Skeletal muscle tissue (tissue), 4 donors: ENCODE results near the gene EFL1. TPM values are rescaled to one million over a fixed set of nuclear protein-coding genes. Genes with fewer than 3 reads are reported as not detected.
"Not testable (repeated sequence)": the region's sequence is repeated elsewhere in the genome, so short reads cannot be mapped to it uniquely, and the experiment has no call there.

Source experiments
- H3K27ac ChIP-seq: one replicate; pipeline ENCODE4 v1.7.0; 2013; ENCODE audit warnings: mild to moderate bottlenecking, low read depth, low read length, inconsistent platforms
- H3K27me3 ChIP-seq, 3 donors: one replicate each; pipeline ENCODE4 v1.7.0; 2013; ENCODE audit warnings: low read length in 3 of 3; ENCODE audit not compliant: control insufficient read depth in 3 of 3, insufficient read depth in 3 of 3
- H3K36me3 ChIP-seq, 3 donors: one replicate each; pipeline ENCODE4 v1.7.0; 2013; ENCODE audit warnings: low read length in 3 of 3; ENCODE audit not compliant: control insufficient read depth in 3 of 3, insufficient read depth in 3 of 3
- H3K4me1 ChIP-seq, 3 donors: one replicate each; pipeline ENCODE4 v1.7.0; 2013; ENCODE audit warnings: low read length in 3 of 3, mild to moderate bottlenecking in 3 of 3; ENCODE audit not compliant: control insufficient read depth in 3 of 3, insufficient read depth in 3 of 3
- H3K4me3 ChIP-seq, 3 donors: one replicate each; pipeline ENCODE4 v1.7.0; 2013; ENCODE audit warnings: low read length in 3 of 3
- H3K9ac ChIP-seq, 3 donors: one replicate each; pipeline ENCODE4 v1.7.0; 2013; ENCODE audit warnings: low read length in 3 of 3, mild to moderate bottlenecking in 3 of 3, moderate library complexity in 2 of 3, low read depth in 1 of 3
- H3K9me3 ChIP-seq, 3 donors: one replicate each; pipeline ENCODE4 v1.7.0; 2013; ENCODE audit warnings: low read length in 3 of 3; ENCODE audit not compliant: control insufficient read depth in 3 of 3
- total RNA-seq: library from RNA; depleted of rRNA; stranded (reverse); fragments of >200 nt; gene quantifications from one replicate; pipeline ENCODE4 v1.2.3, GENCODE V29; 2014
- donor health status: Osteomylitis.

The EFL1 gene
- total RNA-seq, 1 donor from 2014 or later, result 20.9 TPM

GRCh38 chr15:82245956-82246355 lies 16.6 kb downstream of the EFL1 start:
- H3K36me3 ChIP-seq, H3K9ac ChIP-seq, H3K9me3 ChIP-seq, H3K27me3 ChIP-seq, H3K27ac ChIP-seq, H3K4me3 ChIP-seq, H3K4me1 ChIP-seq: not testable (repeated sequence)

- H3K4me1 ChIP-seq, H3K27ac ChIP-seq, H3K27me3 ChIP-seq, H3K9me3 ChIP-seq, H3K4me3 ChIP-seq, H3K9ac ChIP-seq: not testable (repeated sequence)
- H3K36me3 ChIP-seq, result peaks cover 9 to 21% (median 17%) of the 10 kb centered on the region in 3 donors
Measured at GRCh38 chr15:82243644-82244043, 18.9 kb downstream of the EFL1 start.

GRCh38 chr15:82241836-82242499 lies 20.6 kb downstream of the EFL1 start:
- H3K27ac ChIP-seq, H3K9me3 ChIP-seq, H3K9ac ChIP-seq, H3K4me3 ChIP-seq, H3K27me3 ChIP-seq, H3K4me1 ChIP-seq: not testable (repeated sequence)
- H3K36me3 ChIP-seq, result peaks cover 9 to 26% (median 17%) of the 10 kb centered on the region in 3 donors

- H3K4me1 ChIP-seq, result no peaks in the 10 kb centered on the region
- H3K9ac ChIP-seq, result no peak overlapping the region
- no peak overlapping the region for H3K27ac ChIP-seq
- H3K36me3 ChIP-seq, result peaks cover 9 to 22% (median 10%) of the 10 kb centered on the region in 3 donors
- no peaks in the 10 kb centered on the region for H3K9me3 ChIP-seq
- H3K4me3 ChIP-seq, result no peak overlapping the region
- no peaks in the 10 kb centered on the region for H3K27me3 ChIP-seq
Measured at GRCh38 chr15:82239685-82240391, 22.7 kb downstream of the EFL1 start.

- not testable (repeated sequence) for H3K4me1 ChIP-seq, H3K27me3 ChIP-seq, H3K9me3 ChIP-seq, H3K9ac ChIP-seq, H3K27ac ChIP-seq, H3K4me3 ChIP-seq
- H3K36me3 ChIP-seq, result peaks cover 9 to 22% (median 10%) of the 10 kb centered on the region in 3 donors
Measured at GRCh38 chr15:82237944-82238534, 24.5 kb downstream of the EFL1 start.

GRCh38 chr15:82231842-82232241 lies 30.7 kb downstream of the EFL1 start:
- peaks cover 0 to 16% (median 10%) of the 10 kb centered on the region in 3 donors for H3K36me3 ChIP-seq

GRCh38 chr15:82231233-82231632 lies 31.3 kb downstream of the EFL1 start:
- no peak overlapping the region for H3K9ac ChIP-seq
- no peaks in the 10 kb centered on the region for H3K4me1 ChIP-seq
- H3K27ac ChIP-seq, result no peak overlapping the region
- H3K9me3 ChIP-seq, result no peaks in the 10 kb centered on the region
- H3K27me3 ChIP-seq, result no peaks in the 10 kb centered on the region
- no peak overlapping the region for H3K4me3 ChIP-seq
- peaks cover 0 to 16% (median 13%) of the 10 kb centered on the region in 3 donors for H3K36me3 ChIP-seq

More at GRCh38 chr15:82231842-82232241, 30.7 kb downstream of the EFL1 start:
- no peak overlapping the region for H3K27ac ChIP-seq
- no peaks in the 10 kb centered on the region for H3K9me3 ChIP-seq
- no peak overlapping the region for H3K4me3 ChIP-seq
- no peaks in the 10 kb centered on the region for H3K27me3 ChIP-seq
- no peak overlapping the region for H3K9ac ChIP-seq
- no peaks in the 10 kb centered on the region for H3K4me1 ChIP-seq

GRCh38 chr15:82228750-82229149 lies 33.8 kb downstream of the EFL1 start:
- H3K9ac ChIP-seq, result no peak overlapping the region
- no peak overlapping the region for H3K4me3 ChIP-seq
- no peaks in the 10 kb centered on the region for H3K27me3 ChIP-seq
- no peaks in the 10 kb centered on the region for H3K9me3 ChIP-seq
- no peaks in the 10 kb centered on the region for H3K4me1 ChIP-seq
- peaks cover 0 to 17% (median 16%) of the 10 kb centered on the region in 3 donors for H3K36me3 ChIP-seq
- H3K27ac ChIP-seq, result no peak overlapping the region

GRCh38 chr15:82221535-82221934 lies 41.0 kb downstream of the EFL1 start:
- not testable (repeated sequence) for H3K4me3 ChIP-seq, H3K4me1 ChIP-seq, H3K27ac ChIP-seq, H3K9me3 ChIP-seq, H3K27me3 ChIP-seq, H3K9ac ChIP-seq
- H3K36me3 ChIP-seq, result peaks cover 6 to 15% (median 6%) of the 10 kb centered on the region in 3 donors

GRCh38 chr15:82216092-82216491 lies 46.4 kb downstream of the EFL1 start:
- not testable (repeated sequence) for H3K9ac ChIP-seq, H3K4me3 ChIP-seq, H3K27me3 ChIP-seq, H3K27ac ChIP-seq, H3K9me3 ChIP-seq, H3K4me1 ChIP-seq
- peaks cover 6 to 11% (median 6%) of the 10 kb centered on the region in 3 donors for H3K36me3 ChIP-seq
